HG03175 (cell line): ENCODE results near the gene CDH4.

Experiments used
- ATAC-seq: cut with Tn5 transposase; IDR thresholded peaks from one replicate; pipeline ENCODE4 v1.9.1; 2021; ENCODE audit warnings: mild to moderate bottlenecking, moderate library complexity; ENCODE audit not compliant: unreplicated experiment

The CDH4 gene

GRCh38 chr20:61588411-61589385 lies 336.6 kb downstream of the CDH4 start:
- ATAC-seq: no peak

GRCh38 chr20:61590236-61590635 lies 338.2 kb downstream of the CDH4 start:
- no peak for ATAC-seq

- no peak for ATAC-seq
Observed at GRCh38 chr20:61593516-61593915, 341.5 kb downstream of the CDH4 start.

- ATAC-seq: no peak
Observed at GRCh38 chr20:61594198-61594597, 342.1 kb downstream of the CDH4 start.

- ATAC-seq: no peak
Observed at GRCh38 chr20:61595216-61595615, 343.2 kb downstream of the CDH4 start.

GRCh38 chr20:61596687-61597330 lies 344.7 kb downstream of the CDH4 start:
- ATAC-seq: no peak

- ATAC-seq: no peak
Observed at GRCh38 chr20:61597996-61598395, 345.9 kb downstream of the CDH4 start.

GRCh38 chr20:61598586-61598985 lies 346.5 kb downstream of the CDH4 start:
- no peak for ATAC-seq

- ATAC-seq: no peak
Observed at GRCh38 chr20:61599061-61599531, 347.0 kb downstream of the CDH4 start.

- ATAC-seq: no peak
Observed at GRCh38 chr20:61599541-61599992, 347.5 kb downstream of the CDH4 start.

- ATAC-seq: no peak
Observed at GRCh38 chr20:61600016-61600415, 348.0 kb downstream of the CDH4 start.

GRCh38 chr20:61601361-61601760 lies 349.3 kb downstream of the CDH4 start:
- ATAC-seq: no peak

- no peak for ATAC-seq
Observed at GRCh38 chr20:61601853-61602252, 349.8 kb downstream of the CDH4 start.

- no peak for ATAC-seq
Observed at GRCh38 chr20:61603715-61604114, 351.7 kb downstream of the CDH4 start.

GRCh38 chr20:61604549-61604948 lies 352.5 kb downstream of the CDH4 start:
- ATAC-seq: no peak

GRCh38 chr20:61605283-61605682 lies 353.2 kb downstream of the CDH4 start:
- no peak for ATAC-seq

- no peak for ATAC-seq
Observed at GRCh38 chr20:61605862-61606557, 353.9 kb downstream of the CDH4 start.

- no peak for ATAC-seq
Observed at GRCh38 chr20:61608275-61609085, 356.4 kb downstream of the CDH4 start.

- ATAC-seq: no peak
Observed at GRCh38 chr20:61609461-61609860, 357.4 kb downstream of the CDH4 start.

GRCh38 chr20:61611401-61612180 lies 359.5 kb downstream of the CDH4 start:
- no peak for ATAC-seq
